PC-3 (cell line): ENCODE results near the gene ELN.

ENCODE experiments used
- CTCF ChIP-seq: fragments of 300-600 bp; sonication (generic); conservative IDR thresholded peaks from 2 replicates; pipeline ENCODE4 v1.5.1; 2017; ENCODE audit warnings: antibody characterized with exemption, low read depth, mild to moderate bottlenecking, low read length
- EZH2phosphoT487 ChIP-seq: fragments of 300-600 bp; sonication (generic); IDR thresholded peaks from 2 replicates; pipeline ENCODE4 v1.6.1; 2018; ENCODE audit warnings: mild to moderate bottlenecking, antibody characterized with exemption, low read length, borderline replicate concordance

GRCh38 chr7:74101061-74101681, 73.2 kb downstream of the ELN start:
- TF ChIP-seq CTCF: no peak
- TF ChIP-seq EZH2phosphoT487: no peak
